Fibroblast of lung (primary cell): Measurements from ENCODE around the gene BASP1. TPM values are rescaled to one million over a fixed set of nuclear protein-coding genes. Genes with fewer than 3 reads are reported as not detected.

Experiments
- DNase-seq, 2 donors: peaks; one replicate each; pipeline versions ENCODE4 v3.0.0 to v3.0.0-alpha.2; 2010; ENCODE audit warnings: low read depth in 2 of 2
- H2AFZ ChIP-seq: 2 replicates; pipeline ENCODE4 v1.5.1; 2012; ENCODE audit warnings: low read length, control low read depth, inconsistent platforms
- H3K27ac ChIP-seq: 2 replicates; pipeline ENCODE4 v1.5.1; 2011; ENCODE audit warnings: low read length, control low read depth; ENCODE audit not compliant: insufficient read depth
- H3K27me3 ChIP-seq: 2 replicates; pipeline ENCODE4 v1.5.1; 2011; ENCODE audit warnings: mild to moderate bottlenecking, low read length; ENCODE audit not compliant: control insufficient read depth, insufficient read depth
- H3K36me3 ChIP-seq: 2 replicates; pipeline ENCODE4 v1.5.1; 2011; ENCODE audit warnings: low read length; ENCODE audit not compliant: control insufficient read depth, insufficient read depth
- H3K4me1 ChIP-seq: 2 replicates; pipeline ENCODE4 v1.5.1; 2011; ENCODE audit warnings: low read length; ENCODE audit not compliant: control insufficient read depth, insufficient read depth; ENCODE audit errors: extremely low read depth
- H3K4me2 ChIP-seq: 2 replicates; pipeline ENCODE4 v1.5.1; 2011; ENCODE audit warnings: low read length, control low read depth; ENCODE audit not compliant: insufficient read depth; ENCODE audit errors: extremely low read depth
- H3K4me3 ChIP-seq, 4 experiments: fragments of 200-600 bp in 1 of 4; sonication (generic) in 1 of 4; replicated peaks in 1 of 4; 2 replicates each; pipeline ENCODE4 v1.5.1; 2011 to 2016; ENCODE audit warnings: low read length in 4 of 4, low read depth in 3 of 4, mild to moderate bottlenecking in 3 of 4, control low read depth in 2 of 4, inconsistent platforms in 1 of 4, mixed read lengths in 1 of 4; ENCODE audit not compliant: insufficient read depth in 1 of 4; ENCODE audit errors: control extremely low read depth in 1 of 4
- H3K79me2 ChIP-seq: 2 replicates; pipeline ENCODE4 v1.5.1; 2012; ENCODE audit warnings: mild to moderate bottlenecking, low read length, inconsistent platforms; ENCODE audit not compliant: control insufficient read depth, insufficient read depth
- H3K9ac ChIP-seq: 2 replicates; pipeline ENCODE4 v1.5.1; 2011; ENCODE audit warnings: mild to moderate bottlenecking, low read length, control low read depth; ENCODE audit not compliant: insufficient read depth
- H3K9me3 ChIP-seq: 2 replicates; pipeline ENCODE4 v1.5.1; 2012; ENCODE audit warnings: low read depth, low read length; ENCODE audit not compliant: control insufficient read depth, insufficient read depth
- H4K20me1 ChIP-seq: 2 replicates; pipeline ENCODE4 v1.5.1; 2011; ENCODE audit warnings: low read length; ENCODE audit not compliant: control insufficient read depth, insufficient read depth; ENCODE audit errors: extremely low read depth
- CTCF ChIP-seq, 2 donors: IDR thresholded peaks in 1 of 2; conservative IDR thresholded peaks in 1 of 2; 1 replicate in 1 of 2; 2 replicates in 1 of 2; pipeline ENCODE4 v1.5.1; 2011 to 2012; ENCODE audit warnings: low read length in 2 of 2, control low read depth in 1 of 2, inconsistent platforms in 1 of 2, low read depth in 1 of 2, mild to moderate bottlenecking in 1 of 2
- EZH2 ChIP-seq: IDR thresholded peaks from 2 replicates; pipeline ENCODE4 v1.5.1; 2012; ENCODE audit warnings: low read length, control low read depth, mild to moderate bottlenecking; ENCODE audit errors: missing control alignments
- polyA plus RNA-seq, 2 donors: library from polyadenylated mRNA; depleted of rRNA in 1 of 2; stranded (reverse) in 1 of 2; unstranded in 1 of 2; fragments of >200 nt; gene quantifications; 2 replicates each; pipeline ENCODE4 v1.2.1, GENCODE V29; 2011 to 2012; ENCODE audit warnings: missing spikeins in 1 of 2
- total RNA-seq: library from RNA; depleted of rRNA; stranded (reverse); fragments of >200 nt; gene quantifications from 2 replicates; pipeline ENCODE4 v1.2.1, GENCODE V29; 2014

The BASP1 gene
- total and polyA plus RNA-seq, 2 donors (not counting 1 experiment from before 2014, with no cell fraction given): 186 to 248 TPM

DNA sequence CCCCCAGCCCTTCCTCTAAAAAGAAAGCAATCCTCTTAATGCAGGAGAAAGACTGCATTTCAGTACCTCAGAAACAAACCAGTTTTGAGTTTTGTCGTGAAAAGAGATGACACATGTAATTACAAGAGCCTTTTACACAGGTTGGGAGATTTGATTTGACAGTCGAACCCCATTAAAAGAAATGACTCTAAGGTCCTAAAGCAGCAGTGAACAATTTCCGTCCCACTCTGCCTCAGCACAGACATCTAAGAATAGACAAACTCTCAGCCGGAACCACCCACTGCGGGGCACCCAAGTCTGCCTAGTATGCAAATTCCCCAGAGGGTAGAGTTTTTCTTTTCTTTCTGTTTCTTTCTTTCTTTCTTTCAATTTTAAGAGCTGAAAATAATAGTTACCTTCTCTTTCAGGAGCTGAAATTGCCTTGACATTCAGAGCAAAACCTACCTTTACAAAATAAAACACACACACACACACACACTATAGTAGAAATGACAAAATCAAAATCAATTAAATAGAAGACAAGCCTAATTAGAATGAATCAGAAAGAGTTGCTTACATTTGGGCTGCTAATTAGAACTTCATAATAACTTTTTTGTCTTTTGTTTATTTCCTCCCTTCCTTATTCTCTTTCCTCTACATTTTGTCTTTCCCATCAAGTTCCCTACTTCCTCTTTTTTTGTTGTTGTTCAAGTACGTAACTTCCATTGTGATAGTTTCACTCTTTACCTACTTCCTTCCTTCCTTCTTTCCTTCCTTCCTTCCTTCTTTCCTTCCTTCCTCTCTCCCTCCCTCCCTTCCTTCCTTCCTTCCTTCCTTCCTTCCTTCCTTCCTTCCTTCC lies 65.1 kb downstream of the BASP1 start:
- Histone ChIP-seq H3K27me3 (no peaks in the 10 kb centered on the region), H3K4me1 (no peaks in the 10 kb centered on the region)

DNA sequence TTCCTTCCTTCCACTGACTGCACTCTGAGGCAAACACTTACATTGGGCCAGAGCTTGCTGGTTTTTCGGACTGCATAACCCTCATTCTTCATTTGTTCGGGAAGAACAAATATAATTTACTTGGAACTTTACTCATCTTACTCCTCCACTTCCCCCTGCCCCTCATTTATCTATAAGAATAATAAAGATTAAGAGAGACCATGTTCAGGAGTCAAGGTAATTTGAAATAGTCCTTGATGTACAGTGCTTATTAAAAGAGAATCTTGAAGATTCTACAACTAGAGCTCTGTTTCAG lies 65.6 kb downstream of the BASP1 start:
- Histone ChIP-seq H2AFZ (no peak overlapping the region), H4K20me1 (no peaks in the 10 kb centered on the region), H3K4me3 (no peak overlapping the region), H3K36me3 (peaks cover 2% of the 10 kb centered on the region), H3K79me2 (no peaks in the 10 kb centered on the region), H3K9me3 (no peaks in the 10 kb centered on the region), H3K4me1 (no peaks in the 10 kb centered on the region), H3K4me2 (no peak overlapping the region), H3K27me3 (no peaks in the 10 kb centered on the region), H3K9ac (no peak overlapping the region), H3K27ac (no peak overlapping the region)
- TF ChIP-seq CTCF (conservative IDR thresholded peaks at IDR 0.05 in 1 of 2, IDR thresholded peaks at IDR 0.05 in 1 of 2; ENCODE audit: low read depth in 1 of 2, low read length in 2 of 2) (no peak), EZH2 (no peak)
- DNase-seq: no peak

More for the DNA sequence above, 65.1 kb downstream of the BASP1 start:
- H2AFZ ChIP-seq: no peak overlapping the region
- no peaks in the 10 kb centered on the region for H3K9me3 ChIP-seq
- DNase-seq: no peak
- no peak overlapping the region for H3K9ac ChIP-seq
- H4K20me1 ChIP-seq: no peaks in the 10 kb centered on the region
- no peak overlapping the region for H3K4me3 ChIP-seq
- H3K4me2 ChIP-seq: no peak overlapping the region
- TF ChIP-seq EZH2: no peak
- no peak for TF ChIP-seq CTCF (conservative IDR thresholded peaks at IDR 0.05 in 1 of 2, IDR thresholded peaks at IDR 0.05 in 1 of 2; ENCODE audit: low read depth in 1 of 2, low read length in 2 of 2)
- no peaks in the 10 kb centered on the region for H3K79me2 ChIP-seq
- peaks cover 2% of the 10 kb centered on the region for H3K36me3 ChIP-seq
- no peak overlapping the region for H3K27ac ChIP-seq

GRCh38 chr5:17287501-17288155 lies 70.2 kb downstream of the BASP1 start:
- Histone ChIP-seq H2AFZ (no peak overlapping the region), H3K4me3 (no peak overlapping the region), H3K79me2 (no peaks in the 10 kb centered on the region), H3K27ac (no peak overlapping the region), H3K27me3 (no peaks in the 10 kb centered on the region), H3K9me3 (no peaks in the 10 kb centered on the region), H3K4me2 (no peak overlapping the region), H3K36me3 (no peaks in the 10 kb centered on the region), H4K20me1 (no peaks in the 10 kb centered on the region), H3K4me1 (no peaks in the 10 kb centered on the region), H3K9ac (no peak overlapping the region)
- no peak for DNase-seq
- no peak for TF ChIP-seq EZH2
- TF ChIP-seq CTCF (conservative IDR thresholded peaks at IDR 0.05 in 1 of 2, IDR thresholded peaks at IDR 0.05 in 1 of 2; ENCODE audit: low read depth in 1 of 2, low read length in 2 of 2): no peak
